Upper lobe of left lung (tissue), 6 donors: ENCODE results near the gene EVA1A. TPM values are rescaled to one million over a fixed set of nuclear protein-coding genes. Genes with fewer than 3 reads are reported as not detected.

Experiments
- ATAC-seq, 2 donors: fragments of 200-7000 bp; cut with Tn5 transposase; one replicate each; pipeline ENCODE4 v1.9.1; 2022; ENCODE audit warnings: mild to moderate bottlenecking in 2 of 2, moderate library complexity in 2 of 2; ENCODE audit not compliant: low FRiP score in 2 of 2
- DNase-seq, 2 donors: peaks; one replicate each; pipeline ENCODE4 v3.0.0-alpha.2; 2019 to 2020
- H3K27ac ChIP-seq, 4 donors: fragments of 200-600 bp; sonication (generic); one replicate each; pipeline ENCODE4 v1.5.1; 2016 to 2019
- H3K27me3 ChIP-seq, 4 donors: fragments of 200-600 bp; sonication (generic); one replicate each; pipeline ENCODE4 v1.5.1; 2017 to 2019
- H3K36me3 ChIP-seq, 4 donors: fragments of 200-600 bp; sonication (generic); one replicate each; pipeline ENCODE4 v1.5.1; 2016 to 2019
- H3K4me1 ChIP-seq, 4 donors: fragments of 200-600 bp; sonication (generic); one replicate each; pipeline ENCODE4 v1.5.1; 2018 to 2019
- H3K4me3 ChIP-seq, 4 donors: fragments of 200-600 bp; sonication (generic); one replicate each; pipeline ENCODE4 v1.5.1; 2017 to 2019; ENCODE audit warnings: mild to moderate bottlenecking in 2 of 4, moderate library complexity in 1 of 4
- H3K9me3 ChIP-seq, 4 donors: fragments of 200-600 bp; sonication (generic); one replicate each; pipeline ENCODE4 v1.5.1; 2018 to 2019
- CTCF ChIP-seq, 6 experiments: fragments of 450-650 bp in 4 of 6; fragments of 200-600 bp in 2 of 6; sonication (generic) in 2 of 6; IDR thresholded peaks; one replicate each; pipeline ENCODE4 v1.5.1; 2016 to 2019; ENCODE audit warnings: antibody characterized with exemption in 6 of 6
- EP300 ChIP-seq, 4 donors: sonication (generic); formaldehyde crosslinking; IDR thresholded peaks; one replicate each; pipeline ENCODE4 v1.5.1; 2017; ENCODE audit warnings: antibody characterized with exemption in 4 of 4, control low read depth in 2 of 4
- POLR2A ChIP-seq, 4 donors: fragments of 450-650 bp; IDR thresholded peaks; one replicate each; pipeline ENCODE4 v1.5.1; 2016 to 2017; ENCODE audit warnings: antibody characterized with exemption in 4 of 4, mild to moderate bottlenecking in 2 of 4
- POLR2AphosphoS5 ChIP-seq, 2 donors: sonication (generic); formaldehyde crosslinking; IDR thresholded peaks; one replicate each; pipeline ENCODE4 v1.5.1; 2017; ENCODE audit warnings: antibody characterized with exemption in 2 of 2
- WGBS, 2 donors: methylation state at CpG; one replicate each; pipeline ENCODE4 v1.1.5; 2017 to 2018; 5-methylcytosine and 5-hydroxymethylcytosine counted together
- total RNA-seq, 6 donors: library from RNA; depleted of rRNA in 4 of 6; stranded (reverse); fragments of >200 nt in 4 of 6; gene quantifications; one replicate each; pipeline versions ENCODE4 v1.1.0 to v1.2.1, GENCODE V29; 2016 to 2021
- donor health status: DM: no; HTN: no; CAD: no; lungs with moderate emphysema.
- donor health status: DM: no; HTN: yes; CAD: no; lungs with severe emphysema.

Gene EVA1A
- total RNA-seq, 6 donors from 2014 or later = 30.4 to 96.9 (median 55.0) TPM

GRCh38 chr2:75541430-75541829, 19.3 kb downstream of the EVA1A start:
- no peak overlapping the region for H3K27ac ChIP-seq
- no peaks in the 10 kb centered on the region for H3K4me1 ChIP-seq
- no peak for ATAC-seq
- H3K4me3 ChIP-seq = no peak overlapping the region
- no peak for DNase-seq
- no peaks in the 10 kb centered on the region for H3K36me3 ChIP-seq
- H3K9me3 ChIP-seq = no peaks in the 10 kb centered on the region
- H3K27me3 ChIP-seq = no peaks in the 10 kb centered on the region
- no peak for TF ChIP-seq POLR2AphosphoS5 (IDR thresholded peaks at IDR 0.05)
- no peak for TF ChIP-seq EP300 (IDR thresholded peaks at IDR 0.05)
- no peak for TF ChIP-seq POLR2A (IDR thresholded peaks at IDR 0.05)
- TF ChIP-seq CTCF (IDR thresholded peaks at IDR 0.05) = no peak
- WGBS, 2 donors = 97 to 100% methylated on average over 3 of the region's 3 CpGs

GRCh38 chr2:75540994-75541393, 19.7 kb downstream of the EVA1A start:
- Histone ChIP-seq H3K4me3 (no peak overlapping the region), H3K27me3 (no peaks in the 10 kb centered on the region), H3K4me1 (no peaks in the 10 kb centered on the region), H3K36me3 (no peaks in the 10 kb centered on the region), H3K9me3 (no peaks in the 10 kb centered on the region), H3K27ac (no peak overlapping the region)
- 82 to 96% methylated on average over 4 of the region's 4 CpGs for WGBS, 2 donors
- no peak for TF ChIP-seq CTCF (IDR thresholded peaks at IDR 0.05)
- no peak for TF ChIP-seq POLR2A (IDR thresholded peaks at IDR 0.05)
- TF ChIP-seq EP300 (IDR thresholded peaks at IDR 0.05) = no peak
- no peak for TF ChIP-seq POLR2AphosphoS5 (IDR thresholded peaks at IDR 0.05)
- DNase-seq = no peak
- ATAC-seq = no peak

DNA sequence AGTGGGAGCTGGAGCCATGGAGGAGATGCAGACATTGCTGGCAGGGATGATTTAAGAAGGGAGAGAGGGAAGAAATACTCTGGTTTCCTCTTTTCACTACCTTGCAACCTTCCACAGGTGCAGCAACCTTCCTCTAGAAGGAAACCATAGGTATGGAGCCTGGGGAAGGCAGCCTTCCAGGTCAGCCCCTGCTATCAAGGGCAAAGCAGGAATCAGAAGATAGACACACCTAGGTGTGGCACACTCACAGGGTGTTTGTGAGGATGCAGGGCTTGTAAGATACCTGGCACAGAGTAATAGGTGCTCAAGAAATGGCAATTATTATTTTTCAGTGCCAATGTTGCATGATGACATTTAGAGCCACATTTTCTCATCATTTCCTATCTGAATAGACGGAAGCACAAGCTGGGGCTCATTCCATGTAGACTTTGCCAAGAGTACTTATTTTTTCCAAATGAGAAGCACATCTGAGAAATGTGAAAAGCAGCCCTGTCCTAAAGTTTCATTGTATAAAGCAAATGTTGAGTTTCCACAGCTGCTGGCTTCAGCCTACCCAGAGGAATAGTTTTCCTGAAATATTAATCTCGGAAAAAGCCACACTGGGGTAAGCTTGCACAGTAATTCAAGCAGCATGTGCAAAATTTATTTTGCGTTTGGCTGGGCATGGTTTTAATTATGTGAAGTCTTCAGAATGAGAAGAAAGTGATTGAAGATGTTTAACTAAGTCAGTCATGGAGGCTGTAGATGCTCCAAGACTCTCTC, 20.6 kb downstream of the EVA1A start:
- no peak for DNase-seq
- 78 to 82% methylated on average over 3 of the region's 3 CpGs for WGBS, 2 donors
- H3K9me3 ChIP-seq = no peaks in the 10 kb centered on the region

GRCh38 chr2:75538521-75539490, 21.9 kb downstream of the EVA1A start:
- no peak for ATAC-seq
- no peaks in the 10 kb centered on the region for H3K36me3 ChIP-seq
- DNase-seq = no peak
- no peaks in the 10 kb centered on the region for H3K9me3 ChIP-seq
- H3K27me3 ChIP-seq = no peaks in the 10 kb centered on the region
- H3K4me1 ChIP-seq = no peaks in the 10 kb centered on the region
- no peak overlapping the region for H3K4me3 ChIP-seq
- no peak overlapping the region for H3K27ac ChIP-seq
- no peak for TF ChIP-seq CTCF (IDR thresholded peaks at IDR 0.05)
- TF ChIP-seq POLR2AphosphoS5 (IDR thresholded peaks at IDR 0.05) = no peak
- no peak for TF ChIP-seq EP300 (IDR thresholded peaks at IDR 0.05)
- TF ChIP-seq POLR2A (IDR thresholded peaks at IDR 0.05) = no peak
- 68 to 73% methylated on average over 6 of the region's 6 CpGs for WGBS, 2 donors

More for the DNA sequence above, 20.6 kb downstream of the EVA1A start:
- H3K4me1 ChIP-seq = no peaks in the 10 kb centered on the region
- no peak overlapping the region for H3K4me3 ChIP-seq
- H3K27ac ChIP-seq = no peak overlapping the region
- no peak for ATAC-seq
- no peak for TF ChIP-seq POLR2A (IDR thresholded peaks at IDR 0.05)
- no peak for TF ChIP-seq EP300 (IDR thresholded peaks at IDR 0.05)
- no peak for TF ChIP-seq CTCF (IDR thresholded peaks at IDR 0.05)
- no peak for TF ChIP-seq POLR2AphosphoS5 (IDR thresholded peaks at IDR 0.05)
- H3K36me3 ChIP-seq = no peaks in the 10 kb centered on the region
- H3K27me3 ChIP-seq = no peaks in the 10 kb centered on the region
